Retinal pigment epithelial cell (primary cell): Measurements from ENCODE around the gene ACOXL.
"Not testable (repeated sequence)": the region's sequence is repeated elsewhere in the genome, so short reads cannot be mapped to it uniquely, and the experiment has no call there.

Experiments
- DNase-seq: peaks from one replicate; pipeline ENCODE4 v3.0.0-alpha.2; 2010; ENCODE audit warnings: low read depth
- H3K4me3 ChIP-seq: 2 replicates; pipeline ENCODE4 v1.5.1; 2011; ENCODE audit warnings: mild to moderate bottlenecking, low read length, control low read depth, moderate library complexity
- TF ChIP-seq, protein P1 (sequence below): conservative IDR thresholded peaks from 2 replicates; pipeline ENCODE4 v1.5.1; 2011; ENCODE audit warnings: low read depth, low read length, control low read depth, inconsistent platforms

ACOXL gene

DNA sequence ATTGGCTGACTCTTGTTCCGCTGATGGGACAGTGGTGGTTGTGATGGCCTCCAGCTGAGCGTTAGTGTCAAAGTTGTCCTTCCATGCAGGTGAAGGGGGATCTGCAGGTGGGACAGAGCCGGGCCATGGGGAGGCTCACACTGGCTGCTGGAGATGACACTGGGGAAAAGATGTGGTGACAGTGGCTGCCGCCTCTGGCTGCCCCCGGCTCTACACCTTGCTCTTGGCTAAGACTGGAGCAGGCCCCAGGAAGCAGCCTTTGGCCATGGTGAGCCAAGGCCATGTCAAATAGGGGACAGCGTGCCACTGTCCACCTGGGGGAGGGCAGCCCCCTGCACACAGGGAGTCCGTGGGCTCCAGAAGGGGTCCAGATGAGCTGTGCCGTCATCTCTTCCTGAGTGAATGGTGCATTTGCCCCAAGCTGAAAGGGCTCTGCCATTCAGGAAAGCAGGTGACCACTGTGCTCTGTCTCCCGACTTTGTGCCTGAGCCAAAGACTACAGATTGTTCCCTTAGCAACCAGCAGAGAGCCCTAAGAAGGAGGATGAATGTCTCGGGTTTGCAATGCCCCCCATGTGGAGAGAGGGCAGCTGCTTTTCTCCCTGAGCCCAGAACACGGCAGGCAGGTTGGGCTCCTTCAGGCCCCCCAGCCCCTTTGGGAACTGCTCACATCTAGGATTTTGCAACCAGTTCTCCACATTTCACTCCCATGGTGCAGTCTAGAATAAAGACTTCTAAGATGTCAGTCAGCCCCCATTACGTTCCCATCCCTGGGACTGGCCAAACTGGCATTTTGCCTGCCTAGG is 309.2 kb downstream of the ACOXL start:
- DNase-seq, result no peak
- TF ChIP-seq, protein P1, sequence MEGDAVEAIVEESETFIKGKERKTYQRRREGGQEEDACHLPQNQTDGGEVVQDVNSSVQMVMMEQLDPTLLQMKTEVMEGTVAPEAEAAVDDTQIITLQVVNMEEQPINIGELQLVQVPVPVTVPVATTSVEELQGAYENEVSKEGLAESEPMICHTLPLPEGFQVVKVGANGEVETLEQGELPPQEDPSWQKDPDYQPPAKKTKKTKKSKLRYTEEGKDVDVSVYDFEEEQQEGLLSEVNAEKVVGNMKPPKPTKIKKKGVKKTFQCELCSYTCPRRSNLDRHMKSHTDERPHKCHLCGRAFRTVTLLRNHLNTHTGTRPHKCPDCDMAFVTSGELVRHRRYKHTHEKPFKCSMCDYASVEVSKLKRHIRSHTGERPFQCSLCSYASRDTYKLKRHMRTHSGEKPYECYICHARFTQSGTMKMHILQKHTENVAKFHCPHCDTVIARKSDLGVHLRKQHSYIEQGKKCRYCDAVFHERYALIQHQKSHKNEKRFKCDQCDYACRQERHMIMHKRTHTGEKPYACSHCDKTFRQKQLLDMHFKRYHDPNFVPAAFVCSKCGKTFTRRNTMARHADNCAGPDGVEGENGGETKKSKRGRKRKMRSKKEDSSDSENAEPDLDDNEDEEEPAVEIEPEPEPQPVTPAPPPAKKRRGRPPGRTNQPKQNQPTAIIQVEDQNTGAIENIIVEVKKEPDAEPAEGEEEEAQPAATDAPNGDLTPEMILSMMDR, result no peak
- no peak overlapping the region for H3K4me3 ChIP-seq

DNA sequence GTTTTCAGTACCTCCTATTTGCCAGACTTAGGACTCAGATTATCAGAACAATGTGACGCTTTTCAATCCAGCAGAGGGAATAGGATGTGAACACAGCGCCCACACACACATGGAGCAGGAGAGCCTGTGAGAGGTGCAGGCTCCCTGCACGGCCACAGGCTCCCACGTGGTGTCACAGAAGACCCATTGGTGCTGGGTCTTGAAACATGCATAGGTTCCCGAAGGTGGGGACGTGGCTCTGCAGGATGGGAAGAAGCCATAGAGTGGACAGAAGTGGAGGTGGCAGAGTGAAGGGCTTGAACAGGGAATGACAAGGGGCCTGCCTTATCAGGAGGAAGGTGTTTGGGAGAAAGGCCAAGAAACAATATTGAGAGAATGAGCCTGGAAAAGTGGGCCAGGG is 309.9 kb downstream of the ACOXL start:
- DNase-seq, result no peak
- TF ChIP-seq, protein P1, result no peak
- no peak overlapping the region for H3K4me3 ChIP-seq

DNA sequence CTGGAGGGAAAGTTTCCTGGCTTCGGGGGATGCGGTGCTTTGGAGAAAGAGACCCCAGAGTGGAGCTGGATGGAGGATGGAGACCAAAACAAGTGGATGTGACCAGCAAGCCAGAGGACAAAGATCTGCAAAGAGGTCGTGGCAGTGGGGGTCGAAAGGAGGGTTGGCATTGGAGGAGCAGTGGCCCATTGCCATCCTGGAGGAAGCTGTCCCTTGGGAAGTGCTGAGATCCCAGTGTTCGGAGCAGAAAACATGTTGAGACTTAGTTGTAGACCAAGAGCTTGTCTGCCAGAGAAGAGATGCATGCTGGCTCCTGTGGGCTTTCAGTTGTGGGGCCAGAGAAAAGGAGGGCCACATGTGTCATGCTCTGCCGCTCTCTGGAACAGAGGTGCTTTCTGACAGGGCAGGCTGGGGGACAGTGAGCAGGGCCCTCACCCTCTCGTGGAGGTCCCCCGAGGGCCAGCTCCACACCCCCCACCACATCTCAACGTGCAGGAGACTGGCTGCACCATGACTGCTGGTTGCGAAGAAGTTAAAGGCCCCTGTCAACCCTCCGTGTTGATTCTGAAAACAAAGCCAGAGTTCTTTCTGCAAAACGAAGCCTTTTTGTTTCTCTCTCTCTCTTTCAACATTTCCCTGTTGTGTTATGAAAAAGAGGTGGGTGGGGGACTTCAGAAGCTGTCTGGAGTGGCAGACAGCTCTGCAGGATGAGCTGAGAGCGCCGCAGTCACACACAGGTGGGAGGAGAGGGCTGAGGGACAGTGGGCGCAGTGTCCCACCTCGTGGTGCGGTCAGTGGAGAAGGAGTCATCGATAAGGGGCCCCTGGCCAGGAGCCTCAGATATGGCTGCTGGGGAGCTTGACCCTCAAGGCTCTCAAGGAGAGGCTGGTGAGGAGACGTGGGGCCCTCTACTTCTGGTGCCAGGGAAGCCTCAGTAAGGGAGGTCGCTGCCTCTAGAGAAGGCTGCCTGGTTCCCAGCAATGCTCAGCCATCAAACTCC is 310.7 kb downstream of the ACOXL start:
- H3K4me3 ChIP-seq, result no peak overlapping the region
- DNase-seq, result no peak
- TF ChIP-seq, protein P1, result no peak

DNA sequence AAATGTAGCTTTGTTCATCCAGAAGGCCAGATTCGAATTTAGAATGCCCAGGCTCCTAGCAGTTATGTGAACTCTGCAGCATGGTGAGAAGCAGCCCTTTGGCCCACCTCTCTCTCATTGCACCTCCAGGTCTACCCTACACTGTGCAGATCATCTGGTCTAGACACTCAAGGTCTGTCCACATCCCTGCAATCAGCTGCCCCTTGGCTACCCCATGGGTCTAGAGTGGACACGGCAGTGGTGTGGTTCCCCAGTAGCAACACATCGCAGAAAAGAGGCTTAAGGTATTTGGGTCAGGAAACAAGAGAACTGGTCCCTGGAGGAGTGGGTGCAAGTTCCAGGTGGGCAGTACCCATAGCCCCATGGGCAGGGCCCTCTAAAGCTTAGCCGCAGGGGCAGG is 311.7 kb downstream of the ACOXL start:
- DNase-seq, result no peak
- H3K4me3 ChIP-seq, result no peak overlapping the region
- TF ChIP-seq, protein P1, result no peak

DNA sequence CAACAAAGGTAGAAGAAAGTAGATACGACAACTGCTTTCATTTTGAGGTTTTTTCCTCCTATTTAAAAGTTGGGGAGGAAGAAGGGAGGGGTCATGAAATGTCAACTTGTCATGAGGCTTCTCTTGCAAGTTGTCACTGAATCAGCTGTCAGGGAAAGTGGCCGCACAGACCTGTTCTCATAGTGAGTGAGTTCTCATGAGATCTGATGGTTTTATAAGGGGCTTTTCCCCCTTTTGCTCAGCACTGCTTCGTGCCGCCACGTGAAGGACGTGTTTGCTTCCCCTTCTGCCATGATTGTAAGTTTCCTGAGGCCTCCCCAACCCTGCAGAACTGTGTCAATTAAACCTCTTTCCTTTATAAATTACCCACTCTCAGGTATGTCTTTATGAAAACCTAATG is 312.9 kb downstream of the ACOXL start:
- H3K4me3 ChIP-seq, DNase-seq: not testable (repeated sequence)

DNA sequence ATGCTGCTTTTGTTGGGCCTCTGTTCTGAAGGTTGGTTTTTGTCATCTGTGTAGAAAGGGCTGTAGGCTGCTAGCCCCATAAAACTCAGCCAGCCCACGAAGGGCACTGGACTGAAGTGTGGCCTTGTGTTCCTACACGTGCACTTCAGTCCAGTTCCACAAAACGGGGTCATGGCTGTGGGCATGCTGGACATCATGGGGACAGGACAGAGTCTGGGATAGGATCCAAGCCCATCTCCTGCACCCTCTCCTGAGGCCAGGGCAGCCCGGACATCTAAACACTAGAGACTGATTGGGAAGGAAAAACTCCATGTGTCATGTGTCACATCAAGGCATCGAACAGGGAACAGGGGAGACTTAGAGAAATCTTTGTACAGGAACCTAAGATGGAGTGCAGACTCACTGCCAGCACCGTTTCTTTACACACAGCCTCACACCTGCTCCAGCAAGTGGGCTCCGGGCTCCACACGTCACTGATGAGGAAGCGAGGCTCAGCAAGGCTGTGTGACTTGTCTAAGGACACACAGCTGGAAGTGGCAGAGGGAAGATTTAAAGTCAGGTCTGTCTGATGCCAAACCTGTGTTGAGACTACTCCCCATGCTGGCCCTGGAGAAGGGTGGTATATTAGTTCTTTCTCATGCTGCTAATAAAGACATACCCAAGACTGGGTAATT is 313.5 kb downstream of the ACOXL start:
- H3K4me3 ChIP-seq, result no peak overlapping the region

More for the DNA sequence above, 313.5 kb downstream of the ACOXL start:
- TF ChIP-seq, protein P1, result no peak
- DNase-seq, result no peak
